NCI-H345 treated with DMSO at 0.1 percent for 48 hours (cell line): Measurements from ENCODE around the gene TFB1M.
"Not testable (repeated sequence)": the region's sequence is repeated elsewhere in the genome, so short reads cannot be mapped to it uniquely, and the experiment has no call there.

Experiments
- DNase-seq: peaks from one replicate; lab custom pipeline; 2025; ENCODE audit not compliant: unreplicated experiment; lab: John Stamatoyannopoulos, UW

The TFB1M gene

DNA sequence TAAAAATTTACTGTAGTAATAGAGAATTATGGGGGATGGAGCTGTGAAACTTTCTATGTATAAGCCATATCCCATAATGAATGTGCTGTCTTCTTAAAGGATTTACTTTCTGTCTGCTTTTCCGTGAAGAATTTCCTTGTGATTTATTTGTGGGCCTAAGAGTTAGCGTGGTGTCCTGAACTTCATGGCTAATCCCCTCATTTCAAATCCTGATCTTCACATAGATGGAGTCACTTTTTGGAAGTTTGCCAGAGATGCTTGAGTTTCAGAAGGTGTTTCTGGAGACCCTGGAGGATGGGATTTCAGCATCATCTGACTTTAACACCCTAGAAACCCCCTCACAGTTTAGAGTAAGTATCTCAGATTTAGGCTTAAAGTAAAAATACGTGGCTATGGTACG, 69.8 kb downstream of the TFB1M start:
- no peak for DNase-seq

DNA sequence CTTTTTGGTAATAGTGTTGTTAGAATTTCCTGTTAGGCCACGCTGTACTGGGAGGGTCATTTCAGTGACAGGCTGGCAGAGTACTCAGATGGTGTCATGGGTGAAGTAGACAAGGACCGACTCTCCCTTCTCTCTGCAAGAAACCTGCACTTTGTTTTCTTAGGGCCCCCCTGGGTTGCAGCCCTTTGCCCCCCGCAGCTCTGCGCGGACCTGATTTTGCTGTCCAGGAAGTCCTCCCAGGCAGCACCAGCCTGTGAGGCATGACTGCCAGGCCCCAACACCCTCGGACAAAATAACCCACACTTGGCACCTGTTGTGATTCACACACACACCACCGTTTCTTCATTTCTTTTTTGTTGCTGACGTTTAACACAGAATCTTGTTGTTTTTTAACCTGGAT, 72.3 kb downstream of the TFB1M start:
- no peak for DNase-seq

DNA sequence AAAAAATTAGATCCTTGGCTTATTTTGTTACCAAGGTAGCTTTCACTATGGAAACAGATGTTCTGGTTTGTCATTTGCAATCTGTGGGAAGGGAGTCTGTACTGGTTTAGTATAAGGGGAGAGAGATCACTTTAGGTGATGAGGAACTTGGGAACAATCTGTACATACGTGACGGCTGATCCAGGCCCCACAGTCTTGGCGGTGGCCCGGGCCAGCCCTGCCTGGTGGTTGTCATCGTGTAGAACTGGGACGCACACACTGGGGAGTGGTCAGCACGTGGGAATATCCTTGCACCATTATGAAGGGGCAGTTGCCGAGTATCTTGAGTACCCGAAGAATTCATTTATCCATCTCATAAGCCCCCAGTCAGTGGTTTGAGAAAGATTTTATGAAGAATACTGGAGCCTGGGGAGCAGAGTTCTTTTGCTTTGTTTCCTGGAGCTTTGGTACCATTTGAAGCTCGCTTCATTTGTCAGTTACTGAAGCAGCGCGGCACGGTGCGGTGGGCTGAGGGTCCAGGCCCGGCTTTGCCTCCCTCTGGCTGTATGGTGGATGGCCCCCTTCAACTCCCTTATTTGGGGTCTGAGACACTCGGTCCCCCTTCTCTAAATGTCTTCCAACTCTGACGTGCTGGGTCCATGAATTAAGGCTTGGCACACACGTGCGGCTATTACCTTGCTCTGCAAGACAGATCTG, 73.2 kb downstream of the TFB1M start:
- DNase-seq = no peak

DNA sequence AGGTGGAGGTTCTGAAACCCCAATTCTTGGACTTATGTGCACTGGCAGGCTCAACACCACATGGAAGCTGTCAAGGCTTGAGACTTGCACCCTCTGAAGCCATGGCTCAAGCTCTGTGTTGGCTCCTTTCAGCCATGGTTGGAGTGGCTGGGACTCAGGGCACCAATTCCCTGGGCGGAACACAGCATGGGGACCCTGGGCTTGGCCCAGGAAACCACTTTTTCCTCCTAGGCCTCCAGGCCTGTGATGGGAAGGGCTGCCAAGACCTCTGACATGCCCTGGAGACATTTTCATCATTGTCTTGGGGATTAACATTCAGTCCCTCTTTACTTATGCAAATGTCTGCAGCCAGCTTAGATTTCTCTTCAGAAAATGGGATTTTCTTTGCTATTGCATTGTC, 76.7 kb downstream of the TFB1M start:
- no peak for DNase-seq

DNA sequence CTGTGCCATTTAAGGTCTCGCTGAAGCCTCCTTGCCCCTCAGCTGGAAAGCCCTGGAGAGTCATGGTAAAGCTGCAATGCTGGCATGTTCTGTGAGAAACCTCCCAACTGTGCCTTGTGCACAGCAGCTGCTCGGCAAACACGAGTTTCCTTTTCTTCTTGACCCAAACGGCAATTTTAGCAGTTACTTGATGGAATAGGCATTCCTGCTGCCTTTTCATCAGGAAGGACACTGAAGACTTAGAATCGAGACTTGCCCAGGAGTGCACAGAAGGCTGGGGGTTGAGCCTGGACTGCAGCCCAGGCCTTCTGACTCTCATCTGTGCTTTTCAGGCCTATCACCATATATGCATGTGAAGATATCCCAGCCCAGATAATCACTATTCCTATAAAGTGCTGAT, 79.2 kb downstream of the TFB1M start:
- DNase-seq = no peak

DNA sequence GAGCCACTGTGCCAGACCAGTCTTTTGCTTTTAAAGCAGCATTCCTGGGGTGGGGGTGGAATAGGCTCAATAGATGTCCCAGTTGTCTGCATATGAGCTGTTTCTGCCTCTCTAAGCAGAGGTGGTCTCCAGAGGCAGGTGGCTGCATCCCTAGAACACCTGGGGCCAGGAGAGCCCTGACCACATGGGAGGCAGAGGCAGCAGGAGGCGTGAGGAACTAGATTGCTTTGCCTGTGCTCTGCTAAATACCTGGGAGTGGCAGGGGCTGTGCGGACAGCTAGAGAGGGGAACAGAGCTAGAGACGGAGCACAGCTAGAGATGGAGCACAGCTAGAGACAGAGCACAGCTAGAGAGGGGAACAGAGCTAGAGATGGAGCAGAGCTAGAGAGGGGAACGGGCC, 79.6 kb downstream of the TFB1M start:
- no peak for DNase-seq

DNA sequence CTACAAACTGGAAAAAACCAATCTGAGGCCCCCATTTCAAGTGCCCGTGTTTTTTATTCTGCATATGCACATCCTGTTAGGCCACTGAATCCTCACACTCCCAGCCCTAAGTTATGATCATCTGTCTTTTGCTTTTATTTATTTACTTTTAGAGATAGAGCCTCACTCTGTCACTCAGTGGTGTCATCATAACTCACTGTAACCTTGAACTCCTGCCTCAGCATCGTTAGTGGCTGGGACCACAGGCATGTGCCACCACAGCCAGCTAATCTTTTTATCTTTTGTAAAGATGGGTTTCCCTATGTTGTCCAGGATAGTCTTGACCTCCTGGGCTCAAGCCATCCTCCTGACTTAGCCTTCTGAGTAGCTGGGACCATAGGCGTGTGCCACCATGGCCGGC, 80.1 kb downstream of the TFB1M start:
- no peak for DNase-seq

DNA sequence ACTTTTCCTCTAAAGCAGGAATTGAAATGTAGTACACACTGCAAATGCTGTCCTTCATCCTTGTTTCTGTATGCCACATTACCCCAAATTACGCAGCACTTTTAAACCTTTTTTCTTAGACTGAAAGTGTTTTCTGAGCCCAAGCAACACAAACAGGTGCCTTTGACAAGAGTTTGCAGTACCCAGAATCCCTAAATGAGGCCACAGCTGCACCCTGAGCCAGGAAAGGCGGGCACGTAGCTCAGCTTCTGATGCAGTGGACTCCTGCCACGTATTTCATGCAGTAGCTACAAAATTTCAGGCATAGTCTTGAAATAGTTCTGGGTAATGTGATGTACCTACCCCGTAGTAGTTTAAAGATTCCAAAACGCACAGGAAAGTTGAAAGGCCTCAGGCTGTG, 81.4 kb downstream of the TFB1M start:
- no peak for DNase-seq

DNA sequence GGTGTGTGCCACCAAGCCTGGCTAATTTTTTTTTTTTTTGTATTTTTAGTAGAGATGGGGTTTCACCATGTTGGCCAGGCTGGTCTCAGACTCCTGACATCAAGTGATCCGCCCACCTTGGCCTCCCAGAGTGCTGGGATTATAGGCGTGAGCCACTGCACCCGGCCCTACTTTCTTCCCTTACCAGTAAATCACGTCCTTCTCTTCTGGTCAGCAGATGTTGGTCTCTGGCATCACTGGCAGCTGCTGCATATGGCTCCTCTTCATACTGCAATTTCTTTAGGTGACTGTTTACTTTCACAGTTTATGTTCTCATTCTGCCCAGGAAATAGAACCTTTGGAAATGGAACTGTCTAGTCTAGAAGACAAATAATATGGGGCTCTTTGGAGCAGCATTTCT, 83.3 kb downstream of the TFB1M start:
- DNase-seq = not testable (repeated sequence)

DNA sequence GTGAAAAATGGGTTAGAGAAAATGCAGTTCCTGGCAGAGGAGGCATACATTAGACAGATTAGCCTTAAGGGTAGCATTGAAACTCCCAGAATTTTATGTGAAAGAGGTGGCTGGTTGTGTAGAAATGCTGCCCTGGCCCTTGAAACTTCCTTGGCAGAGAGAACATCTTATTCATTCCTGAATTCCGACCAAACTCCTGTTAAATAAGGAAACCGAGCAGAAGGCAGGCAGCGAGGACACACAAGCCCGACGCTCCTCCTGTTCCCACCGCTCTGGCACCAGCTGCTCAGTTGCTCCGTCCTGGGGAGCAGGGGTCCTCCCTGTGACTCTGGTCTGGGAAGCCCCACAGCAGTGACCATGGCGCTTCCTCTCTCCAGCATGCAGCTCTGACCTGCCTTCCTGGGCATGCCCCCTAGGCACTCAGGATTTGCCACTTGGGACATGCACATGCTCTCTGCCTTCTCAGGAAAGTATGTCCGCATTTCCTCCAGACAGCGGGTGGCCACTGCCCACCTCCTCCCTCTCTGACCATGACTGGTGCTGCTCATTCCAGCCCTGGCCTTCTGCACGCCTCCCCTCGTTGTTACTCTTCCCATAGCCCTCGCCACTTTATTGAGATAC, 85.6 kb downstream of the TFB1M start:
- DNase-seq = no peak

DNA sequence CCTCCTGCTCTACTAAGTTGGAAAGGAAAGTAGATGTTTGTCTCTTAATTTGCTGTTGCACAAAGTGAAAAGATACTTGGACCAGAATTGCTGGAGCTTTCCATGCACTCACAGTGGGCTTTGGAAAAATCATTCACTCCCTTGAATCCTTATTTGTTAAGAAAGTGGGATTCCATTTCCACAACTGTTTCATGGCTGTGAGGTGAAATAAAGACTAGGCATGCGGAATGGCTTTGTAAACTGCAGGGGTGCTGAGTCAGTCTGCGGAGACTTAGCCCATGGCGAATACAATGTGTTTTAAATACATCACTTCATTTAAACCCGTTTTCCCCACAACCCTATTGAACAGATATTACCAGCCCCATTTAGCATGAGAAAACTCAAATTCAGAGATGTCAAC, 87.2 kb downstream of the TFB1M start:
- no peak for DNase-seq

DNA sequence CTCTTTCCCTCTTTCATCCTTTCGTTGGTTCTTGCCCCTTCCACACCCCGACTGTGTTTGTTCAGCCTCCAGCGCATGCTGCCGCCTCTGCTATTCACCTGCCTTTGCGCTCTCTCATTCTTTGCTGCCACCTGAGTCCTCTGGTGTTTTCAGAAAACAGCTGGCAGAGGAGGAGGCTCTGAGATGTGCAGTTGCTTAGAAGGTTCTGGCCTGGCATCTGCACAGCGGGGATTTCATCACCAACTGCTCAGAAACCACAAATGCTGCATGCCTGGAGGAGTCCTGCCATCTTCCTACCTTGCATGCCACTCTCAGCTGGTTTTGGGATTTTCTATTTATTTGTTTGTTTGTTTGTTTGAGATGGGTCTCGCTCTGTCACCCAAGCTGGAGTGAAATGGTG, 89.7 kb downstream of the TFB1M start:
- DNase-seq = no peak

DNA sequence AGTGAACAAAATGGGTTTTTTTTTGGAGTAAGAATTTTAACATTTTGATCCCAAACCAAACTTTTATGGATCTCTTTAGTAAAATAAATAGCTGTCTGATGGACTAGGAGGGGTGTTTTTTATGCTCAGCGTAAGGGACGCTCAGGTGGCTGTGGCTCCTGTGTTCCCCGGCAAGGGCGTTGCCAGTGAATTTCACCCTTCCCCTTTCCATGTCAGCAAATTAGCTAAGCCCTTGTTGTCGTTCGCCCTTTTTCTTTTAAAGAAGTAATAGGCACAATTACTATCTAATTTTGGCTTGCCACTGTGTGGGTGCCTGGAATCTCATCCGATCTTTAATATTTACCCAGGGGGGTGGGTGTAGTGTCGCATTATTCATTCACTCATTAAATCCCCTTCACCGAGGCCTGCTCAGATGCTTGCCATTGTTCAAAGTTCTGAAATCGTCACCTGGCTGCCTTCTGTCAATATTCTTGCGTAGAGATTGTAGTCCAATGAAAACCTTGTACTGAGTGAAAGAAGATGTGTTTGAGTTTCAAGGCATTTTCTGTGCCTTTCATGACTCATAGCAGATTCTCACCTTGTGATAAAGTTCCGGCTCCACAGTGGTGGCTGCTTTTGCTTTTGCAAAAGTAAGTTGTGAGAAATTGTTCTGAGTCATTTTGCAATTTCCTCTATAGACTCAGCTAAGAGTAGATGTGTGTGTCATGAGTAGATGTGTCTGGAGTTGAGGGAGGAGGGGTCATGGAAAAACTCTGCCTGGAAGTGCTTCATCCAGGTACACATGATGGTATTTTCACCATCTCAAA, 90.4 kb downstream of the TFB1M start:
- DNase-seq = no peak

DNA sequence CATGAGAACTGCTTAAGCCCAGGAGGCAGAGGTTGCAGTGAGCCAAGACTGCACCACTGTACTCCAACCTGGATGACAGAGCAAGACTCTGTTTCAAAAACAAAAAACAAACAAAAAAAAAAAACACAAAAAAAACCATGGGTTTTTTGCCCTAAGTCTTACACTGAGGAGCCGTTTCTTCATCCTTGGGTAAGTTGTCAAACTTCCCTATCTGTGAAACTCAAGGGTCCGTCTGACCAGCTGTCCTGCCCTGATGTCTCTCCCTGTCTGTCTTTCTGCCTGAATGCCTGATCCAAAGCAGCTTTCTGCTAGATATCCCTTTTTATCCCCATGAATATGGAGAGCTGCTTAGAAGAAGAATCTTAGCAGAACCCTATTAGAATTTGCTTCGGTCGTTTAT, 91.8 kb downstream of the TFB1M start:
- no peak for DNase-seq

DNA sequence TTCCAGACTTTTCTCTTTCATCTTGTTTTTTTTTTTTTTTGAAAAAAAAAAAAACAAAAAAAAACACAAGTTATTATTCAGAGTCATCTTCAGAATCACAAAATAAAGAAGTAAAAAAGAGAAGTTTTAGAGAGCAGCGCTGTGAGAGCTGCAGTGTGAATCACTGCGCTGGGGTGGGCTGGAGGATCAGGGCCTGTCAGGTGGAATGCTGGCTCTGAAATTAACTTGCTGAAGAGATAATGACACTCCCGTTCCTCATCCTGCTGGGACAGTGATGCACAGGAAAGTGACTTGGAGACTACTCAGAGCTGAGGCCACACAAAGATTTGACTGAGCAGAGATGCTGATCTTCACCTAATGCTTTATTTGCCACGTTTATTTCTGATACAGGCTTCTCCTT, 93.2 kb downstream of the TFB1M start:
- DNase-seq = no peak

DNA sequence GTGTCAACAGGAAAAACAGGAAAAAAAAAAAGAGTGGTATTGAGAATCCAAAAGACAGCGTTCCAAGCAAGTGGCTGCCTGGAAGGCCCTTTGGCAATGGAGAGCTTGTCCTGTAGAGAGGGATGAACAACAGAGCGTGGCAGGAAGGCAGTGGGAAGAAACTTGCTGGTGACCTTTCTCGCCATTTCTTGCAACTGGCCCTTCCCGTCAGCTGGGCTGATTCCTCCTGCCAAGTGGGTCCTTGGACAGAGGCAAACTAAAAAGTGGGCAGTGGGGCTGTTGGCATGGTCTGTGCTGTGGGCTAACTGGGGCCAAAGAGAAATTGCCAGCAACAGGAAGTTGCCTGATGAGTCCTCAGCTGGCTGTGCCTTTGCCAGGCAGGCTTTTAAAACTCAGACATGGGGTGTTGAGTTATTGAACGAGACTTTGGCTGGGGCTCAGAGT, 94.4 kb downstream of the TFB1M start:
- no peak for DNase-seq

DNA sequence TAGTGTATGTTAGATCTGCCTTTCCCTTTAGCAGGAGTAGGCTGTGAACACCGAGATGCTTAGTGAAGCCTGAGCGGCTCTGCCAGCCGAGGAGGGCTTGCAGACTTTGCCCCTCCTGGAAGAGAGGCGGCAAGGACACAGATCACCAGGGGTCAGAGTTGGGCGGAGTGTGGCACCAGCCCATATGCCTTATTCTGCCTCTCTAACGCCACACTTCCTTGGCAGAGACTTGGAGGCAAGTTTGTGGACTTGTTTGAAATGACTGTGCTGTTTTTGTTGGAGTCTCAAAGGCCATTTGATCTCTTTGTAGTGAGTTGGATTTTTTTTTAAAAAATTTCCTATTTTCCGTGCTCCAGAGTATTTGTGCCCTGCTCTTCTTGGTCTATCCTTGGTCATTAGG, 95.0 kb downstream of the TFB1M start:
- DNase-seq = no peak

DNA sequence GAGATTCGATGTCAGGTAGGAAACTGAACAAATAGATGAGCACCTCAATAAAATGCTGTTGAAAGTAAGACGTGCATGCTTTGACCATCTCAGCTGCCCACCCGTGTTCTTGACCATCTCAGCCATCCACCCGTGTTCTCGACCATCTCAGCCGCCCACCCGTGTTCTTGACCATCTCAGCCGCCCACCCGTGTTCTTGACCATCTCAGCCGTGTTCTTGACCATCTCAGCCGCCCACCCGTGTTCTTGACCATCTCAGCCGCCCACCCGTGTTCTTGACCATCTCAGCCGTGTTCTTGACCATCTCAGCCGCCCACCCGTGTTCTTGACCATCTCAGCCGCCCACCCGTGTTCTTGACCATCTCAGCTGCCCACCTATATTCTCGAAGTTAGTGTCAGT, 95.6 kb downstream of the TFB1M start:
- not testable (repeated sequence) for DNase-seq

DNA sequence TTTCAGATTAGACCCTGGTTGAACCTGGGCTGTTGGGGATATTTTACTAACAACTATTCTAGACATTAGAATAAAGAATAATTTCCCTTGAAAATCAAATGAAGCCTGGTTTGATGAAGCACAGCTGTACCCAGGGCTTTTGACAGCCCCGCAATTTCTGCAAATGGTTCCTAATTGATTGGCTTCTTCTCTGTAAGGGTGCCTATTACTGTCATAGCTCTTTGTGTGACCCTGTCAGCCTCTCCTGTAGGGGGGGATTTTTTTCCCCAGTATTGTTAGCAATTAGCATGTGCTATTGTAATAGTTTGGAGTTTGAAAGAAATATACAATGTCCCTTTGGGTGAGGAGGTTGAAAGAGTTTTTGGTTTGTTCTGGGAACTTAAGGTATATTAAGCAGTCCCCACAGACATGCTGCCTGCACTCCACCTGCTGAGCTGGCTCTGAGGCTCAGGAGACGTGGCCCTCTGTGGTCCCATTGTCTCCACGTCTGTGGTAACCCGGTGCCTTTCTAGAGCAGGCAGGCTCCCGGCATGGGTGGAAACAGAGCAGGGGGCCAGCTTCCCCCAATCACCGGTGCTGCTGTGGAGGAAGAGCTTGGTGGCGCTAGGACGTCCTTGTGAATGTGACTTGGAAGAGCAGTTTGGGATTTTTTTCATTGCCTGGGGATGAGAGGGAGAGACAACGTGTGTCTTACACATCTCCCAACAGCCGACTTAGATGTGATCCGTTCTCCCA, 97.8 kb downstream of the TFB1M start:
- no peak for DNase-seq

DNA sequence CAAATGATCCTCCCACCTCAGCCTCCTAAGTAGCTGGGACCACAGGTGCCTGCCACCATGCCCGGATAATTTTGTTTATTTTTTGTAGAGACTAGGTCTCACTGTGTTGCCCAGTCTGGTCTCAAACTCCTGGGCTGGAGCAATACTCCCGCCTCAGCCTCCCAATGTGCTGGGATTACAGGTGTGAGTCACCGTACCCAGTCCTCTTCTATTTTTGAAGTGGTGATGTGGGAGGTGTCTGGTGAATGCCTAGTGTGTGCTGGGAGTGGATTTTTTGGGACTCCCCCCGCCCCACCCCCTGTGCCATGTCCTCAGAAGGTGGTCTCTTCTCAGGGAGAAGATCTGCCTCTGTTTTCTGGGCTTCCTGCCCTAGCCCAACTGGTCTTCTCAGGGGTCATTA, 98.4 kb downstream of the TFB1M start:
- DNase-seq = no peak

DNA sequence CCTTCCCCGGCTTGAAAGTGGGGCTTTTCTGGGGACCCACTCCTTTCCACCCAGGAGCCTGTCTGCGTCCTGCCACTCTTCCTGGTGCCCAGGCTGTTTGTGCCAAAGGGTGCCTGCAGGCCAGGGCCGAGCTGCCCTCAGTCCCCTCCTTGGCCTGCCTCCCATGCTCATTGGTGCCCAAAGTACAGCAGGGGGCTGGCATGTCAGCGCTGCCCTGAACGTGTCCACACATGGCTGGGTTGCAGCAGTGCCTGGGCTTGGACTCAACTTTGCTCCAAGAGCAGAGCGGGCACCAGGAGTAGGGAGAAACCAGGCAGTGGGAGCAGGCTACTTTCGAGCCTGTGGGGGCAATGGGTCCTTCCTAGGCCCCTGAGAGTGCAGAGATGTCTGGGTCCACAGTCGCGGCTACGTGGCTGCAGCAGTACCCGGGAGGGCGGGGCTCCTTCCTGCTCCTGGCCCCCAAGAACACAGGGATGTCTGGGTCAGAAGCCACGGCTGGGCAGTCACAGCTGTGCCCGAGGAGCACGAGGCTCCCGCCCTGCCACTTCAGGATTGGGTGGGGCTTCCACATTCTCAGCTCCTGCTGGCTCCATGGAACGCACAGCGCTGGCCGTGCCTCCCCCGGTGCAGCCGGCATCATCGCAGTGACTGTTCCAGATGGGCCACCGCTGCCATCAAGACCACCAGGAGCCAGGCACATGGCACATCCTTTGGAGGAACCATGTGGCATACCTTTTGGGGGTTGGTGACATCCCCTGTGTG, 100.5 kb downstream of the TFB1M start:
- DNase-seq = no peak
